HG03439 (cell line): ENCODE results near the gene CORT.
"Not testable (repeated sequence)": the region's sequence is repeated elsewhere in the genome, so short reads cannot be mapped to it uniquely, and the experiment has no call there.

ENCODE experiments used
- ATAC-seq: cut with Tn5 transposase; IDR thresholded peaks from one replicate; pipeline ENCODE4 v1.9.1; 2021; ENCODE audit warnings: mild to moderate bottlenecking, moderate library complexity; ENCODE audit not compliant: unreplicated experiment

The CORT gene, protein sequence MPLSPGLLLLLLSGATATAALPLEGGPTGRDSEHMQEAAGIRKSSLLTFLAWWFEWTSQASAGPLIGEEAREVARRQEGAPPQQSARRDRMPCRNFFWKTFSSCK

DNA sequence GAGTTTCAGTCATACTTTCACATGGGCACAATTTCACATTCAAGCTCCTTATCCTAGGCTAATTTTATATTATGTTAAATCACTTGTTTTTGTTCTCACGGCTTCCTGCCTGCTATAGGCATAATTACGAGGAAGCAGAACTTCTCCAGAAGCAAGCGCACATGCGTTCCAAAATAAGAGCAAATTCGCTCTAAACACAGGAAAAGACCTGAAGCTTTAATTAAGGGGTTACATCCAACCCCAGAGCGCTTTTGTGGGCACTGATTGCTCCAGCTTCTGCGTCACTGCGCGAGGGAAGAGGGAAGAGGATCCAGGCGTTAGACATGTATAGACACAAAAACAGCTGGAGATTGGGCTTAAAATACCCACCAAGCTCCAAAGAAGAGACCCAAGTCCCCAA is at the start of gene CORT:
Gene CORT (plus strand): TSS at position 281 of the 400 bp plus-strand sequence. CDS start 193 bp downstream, outside the sequence.
- no peak for ATAC-seq

DNA sequence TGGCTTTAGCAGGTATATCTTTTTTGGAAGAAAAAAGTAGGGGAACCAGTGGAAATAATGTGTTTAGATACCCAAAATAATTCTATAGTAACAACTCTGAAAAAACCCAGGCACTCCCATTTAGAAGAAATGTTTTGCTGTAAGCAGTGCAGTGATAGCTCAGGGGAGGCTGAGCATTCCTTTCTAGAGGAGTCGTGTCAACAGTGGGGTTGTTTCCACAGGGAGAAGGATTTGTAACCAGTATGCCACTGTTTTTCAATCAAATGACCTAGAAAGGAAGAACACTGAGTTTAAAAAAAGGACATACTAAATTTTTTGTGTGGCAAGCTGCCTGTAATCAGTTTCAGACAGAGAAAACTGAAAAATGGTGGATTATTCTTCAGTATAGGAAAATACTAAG is 48.5 kb upstream of the CORT start:
- no peak for ATAC-seq

DNA sequence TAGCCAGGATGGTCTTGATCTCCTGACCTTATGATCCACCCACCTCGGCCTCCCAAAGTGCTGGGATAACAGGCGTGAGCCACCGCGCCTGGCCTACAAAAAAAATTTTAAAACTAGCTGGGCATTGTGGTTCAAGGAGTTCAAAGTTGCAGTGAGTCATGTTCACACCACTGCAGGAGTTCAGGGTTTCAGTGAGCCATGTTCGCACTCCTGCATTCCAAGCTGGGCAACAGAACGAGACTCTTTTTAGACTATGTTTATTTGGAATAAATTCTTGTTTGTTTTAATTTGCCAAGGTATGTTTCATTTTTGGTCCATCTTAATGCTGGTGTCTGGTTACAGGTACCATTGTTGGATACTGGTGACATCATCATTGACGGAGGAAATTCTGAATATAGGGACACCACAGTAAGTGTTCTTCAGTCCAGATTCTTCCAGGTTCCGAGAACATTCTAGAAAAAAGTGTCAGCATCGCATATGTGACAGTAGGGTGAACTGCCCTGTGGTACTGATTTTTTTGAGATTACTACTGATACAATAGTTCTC is 47.0 kb upstream of the CORT start:
- no peak for ATAC-seq

DNA sequence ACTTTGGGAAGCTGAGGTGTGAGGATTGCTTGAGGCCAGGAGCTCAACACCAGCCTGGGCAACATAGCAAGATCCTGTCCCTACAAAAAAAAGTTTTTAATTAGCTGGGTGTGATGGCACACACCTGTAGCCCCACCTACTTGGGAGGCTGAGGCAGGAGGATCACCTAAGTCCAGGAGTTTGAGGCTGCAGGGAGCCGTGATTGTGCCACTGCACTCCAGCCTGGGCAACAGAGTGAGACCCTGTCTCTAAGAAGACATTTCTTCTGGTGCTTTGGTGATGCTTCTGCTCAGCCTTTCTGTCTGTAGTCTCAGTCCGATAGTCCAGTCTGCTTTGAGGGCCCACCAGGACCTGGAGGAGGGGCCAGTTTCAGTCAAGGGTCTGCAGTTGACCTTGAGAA is 42.6 kb upstream of the CORT start:
- no peak for ATAC-seq

DNA sequence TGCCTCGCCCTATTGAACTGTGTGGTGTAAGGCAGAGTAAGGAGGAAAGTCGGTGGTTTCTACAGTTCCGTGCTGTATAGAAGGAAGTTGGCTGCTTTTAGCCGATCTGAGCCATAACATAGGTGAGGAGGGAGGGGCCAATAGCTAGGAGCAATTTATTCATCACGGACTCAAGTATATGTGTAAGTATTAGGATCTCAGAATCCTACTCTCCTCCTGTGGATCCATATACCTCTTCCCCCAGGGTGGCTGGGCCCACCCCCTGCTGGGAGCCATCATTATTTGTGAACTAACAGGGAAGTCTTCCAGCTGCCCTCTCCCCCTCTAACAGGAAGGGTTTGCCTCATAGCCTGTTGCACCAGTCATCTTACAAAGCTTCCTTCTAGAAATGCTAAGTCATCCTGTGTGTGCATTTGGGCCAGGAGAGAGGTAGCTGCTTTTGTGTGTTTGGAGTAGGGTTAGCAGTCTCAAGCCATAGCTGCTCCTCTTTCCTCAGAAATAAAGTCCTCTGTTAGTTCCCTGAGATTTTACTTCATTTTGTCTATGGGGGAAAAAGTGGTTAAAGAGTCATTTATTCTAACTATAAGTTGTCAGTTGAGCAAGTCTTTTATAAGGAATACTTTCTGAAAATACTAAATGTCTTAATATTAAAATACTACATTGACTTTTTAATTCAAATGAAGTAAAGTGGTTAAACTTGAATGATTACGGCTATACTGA is 34.5 kb upstream of the CORT start:
- ATAC-seq: no peak

DNA sequence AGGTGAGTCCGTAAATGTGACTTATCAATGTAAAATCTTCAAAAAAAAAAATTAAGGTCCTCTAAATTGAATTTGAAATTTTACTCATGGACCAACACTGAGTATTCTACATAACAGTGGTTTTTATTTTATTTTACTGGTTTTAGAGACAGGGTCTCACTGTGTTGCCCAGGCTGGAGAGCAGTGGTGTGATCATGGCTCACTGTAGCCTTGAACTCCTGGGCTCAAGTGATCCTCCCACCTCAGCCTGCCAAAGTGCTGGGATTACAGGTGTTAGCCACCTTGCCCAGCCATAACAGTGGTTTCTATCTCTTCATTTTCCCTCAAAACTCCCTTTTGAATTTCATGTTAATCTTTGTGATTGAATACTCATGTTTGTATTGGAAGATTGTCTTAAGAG is 33.9 kb upstream of the CORT start:
- not testable (repeated sequence) for ATAC-seq

DNA sequence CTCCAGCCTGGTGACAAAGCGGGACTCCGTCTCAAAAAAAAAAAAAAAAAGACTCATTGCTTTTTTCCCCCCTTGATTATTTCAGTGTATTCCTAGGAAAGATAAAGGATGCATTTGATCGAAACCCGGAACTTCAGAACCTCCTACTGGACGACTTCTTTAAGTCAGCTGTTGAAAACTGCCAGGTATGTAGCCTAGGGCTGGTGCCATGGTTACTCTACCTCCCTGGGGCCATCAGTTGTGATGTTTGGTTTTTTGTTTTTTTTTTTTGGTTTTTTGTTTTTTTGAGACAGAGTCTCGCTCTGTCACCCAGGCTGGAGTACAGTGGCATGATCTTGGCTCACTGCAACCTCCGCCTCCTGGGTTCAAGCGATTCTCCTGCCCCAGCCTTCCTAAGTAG is 31.1 kb upstream of the CORT start:
- not testable (repeated sequence) for ATAC-seq

DNA sequence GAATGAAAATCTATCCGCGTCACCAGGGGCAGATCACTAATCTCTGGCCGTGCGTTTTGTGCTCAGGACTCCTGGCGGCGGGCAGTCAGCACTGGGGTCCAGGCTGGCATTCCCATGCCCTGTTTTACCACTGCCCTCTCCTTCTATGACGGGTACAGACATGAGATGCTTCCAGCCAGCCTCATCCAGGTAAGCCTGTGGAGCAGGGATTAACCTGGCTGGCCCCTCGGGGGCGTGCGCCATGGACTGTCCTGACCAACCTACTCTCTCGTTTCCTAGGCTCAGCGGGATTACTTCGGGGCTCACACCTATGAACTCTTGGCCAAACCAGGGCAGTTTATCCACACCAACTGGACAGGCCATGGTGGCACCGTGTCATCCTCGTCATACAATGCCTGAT is 30.5 kb upstream of the CORT start:
- no peak for ATAC-seq

DNA sequence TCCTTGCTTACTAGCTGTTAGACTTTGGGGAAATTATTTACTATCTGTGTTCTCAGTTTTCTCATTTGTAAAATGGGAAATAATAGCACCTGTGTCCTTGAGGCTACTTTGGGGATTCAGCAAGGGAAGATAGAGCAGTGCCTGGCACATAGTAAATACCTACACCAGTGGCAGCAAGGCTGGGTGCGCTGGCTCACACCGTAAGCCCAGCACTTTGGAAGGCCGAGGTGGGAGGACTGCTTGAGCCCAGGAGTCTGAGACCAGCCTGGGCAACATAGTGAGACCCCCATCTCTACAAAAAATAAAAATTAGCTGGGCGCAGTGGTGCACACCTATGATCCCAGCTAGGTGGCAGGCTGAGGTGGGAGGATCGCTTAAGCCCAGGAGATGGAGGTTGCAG is 28.2 kb upstream of the CORT start:
- ATAC-seq: no peak

DNA sequence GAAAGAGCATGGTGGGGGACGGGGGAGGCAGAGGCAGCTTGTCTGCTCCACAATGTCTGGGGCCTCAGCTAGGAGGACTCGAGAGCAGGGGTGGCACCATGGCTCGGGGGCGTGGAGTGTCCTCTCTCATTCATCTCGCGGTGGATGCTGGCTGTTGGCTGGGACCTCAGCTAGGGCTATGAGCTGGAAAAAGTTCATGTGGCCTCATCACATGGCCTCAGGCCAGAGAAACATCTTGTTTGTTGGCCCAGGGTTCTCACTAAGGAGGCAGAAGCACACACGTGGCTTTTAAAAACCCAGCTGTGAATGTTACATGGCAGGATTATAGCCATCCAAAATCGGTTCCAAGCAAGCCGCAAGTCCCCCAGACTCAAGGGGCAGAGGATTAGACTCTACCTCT is 25.8 kb upstream of the CORT start:
- ATAC-seq: no peak

DNA sequence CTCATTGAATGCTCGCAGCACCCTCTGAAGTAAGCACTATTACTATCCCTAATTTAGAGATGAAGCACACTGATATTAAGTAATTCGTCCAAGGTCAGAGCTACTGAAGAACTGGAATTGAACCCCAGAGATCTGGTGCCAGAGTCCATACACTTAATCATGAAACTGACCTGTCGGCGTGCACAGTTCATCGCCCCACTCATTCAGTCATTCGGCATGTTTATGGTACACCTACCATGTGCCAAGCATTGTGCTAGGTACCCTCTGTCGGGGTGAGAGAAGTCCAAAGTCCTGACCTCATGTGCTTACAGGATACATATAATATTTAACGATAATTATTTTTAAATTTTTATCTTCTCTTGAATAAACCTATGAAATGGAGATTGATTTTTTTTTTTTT is 25.2 kb upstream of the CORT start:
- ATAC-seq: no peak

DNA sequence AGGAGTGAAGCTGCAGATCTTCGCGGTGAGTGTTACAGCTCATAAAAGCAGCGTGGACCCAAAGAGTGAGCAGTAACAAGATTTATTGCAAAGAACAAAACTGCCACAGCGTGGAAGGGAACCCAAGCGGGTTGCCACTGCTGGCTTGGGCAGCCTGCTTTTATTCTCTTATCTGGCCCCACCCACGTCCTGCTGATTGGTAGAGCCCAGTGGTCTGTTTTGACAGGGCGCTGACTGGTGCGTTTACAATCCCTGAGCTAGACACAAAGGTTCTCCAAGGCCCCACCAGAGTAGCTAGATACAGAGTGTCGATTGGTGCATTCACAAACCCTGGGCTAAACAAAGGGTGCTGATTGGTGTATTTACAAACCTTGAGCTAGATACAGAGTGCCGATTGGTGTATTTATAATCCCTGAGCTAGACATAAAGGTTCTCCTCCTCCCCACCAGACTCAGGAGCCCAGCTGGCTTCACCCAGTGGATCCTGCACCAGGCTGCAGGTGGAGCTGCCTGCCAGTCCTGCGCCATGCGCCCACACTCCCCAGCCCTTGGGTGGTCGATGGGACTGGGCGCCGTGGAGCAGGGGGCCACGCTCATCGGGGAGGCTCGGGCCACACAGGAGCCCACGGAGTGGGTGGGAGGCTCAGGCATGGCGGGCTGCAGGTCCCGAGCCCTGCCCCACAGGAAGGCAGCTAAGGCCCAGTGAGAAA is 23.9 kb upstream of the CORT start:
- ATAC-seq: not testable (repeated sequence)

DNA sequence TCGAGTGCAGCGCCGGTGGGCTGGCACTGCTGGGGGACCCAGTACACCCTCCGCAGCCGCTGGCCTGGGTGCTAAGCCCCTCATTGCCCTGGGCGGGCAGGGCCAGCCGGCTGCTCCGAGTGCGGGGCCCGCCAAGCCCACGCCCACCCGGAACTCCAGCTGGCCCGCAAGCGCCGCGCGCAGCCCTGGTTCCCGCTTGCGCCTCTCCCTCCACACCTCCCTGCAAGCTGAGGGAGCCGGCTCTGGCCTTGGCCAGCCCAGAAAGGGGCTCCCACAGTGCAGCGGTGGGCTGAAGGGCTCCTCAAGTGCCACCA is 23.3 kb upstream of the CORT start:
- ATAC-seq: not testable (repeated sequence)

DNA sequence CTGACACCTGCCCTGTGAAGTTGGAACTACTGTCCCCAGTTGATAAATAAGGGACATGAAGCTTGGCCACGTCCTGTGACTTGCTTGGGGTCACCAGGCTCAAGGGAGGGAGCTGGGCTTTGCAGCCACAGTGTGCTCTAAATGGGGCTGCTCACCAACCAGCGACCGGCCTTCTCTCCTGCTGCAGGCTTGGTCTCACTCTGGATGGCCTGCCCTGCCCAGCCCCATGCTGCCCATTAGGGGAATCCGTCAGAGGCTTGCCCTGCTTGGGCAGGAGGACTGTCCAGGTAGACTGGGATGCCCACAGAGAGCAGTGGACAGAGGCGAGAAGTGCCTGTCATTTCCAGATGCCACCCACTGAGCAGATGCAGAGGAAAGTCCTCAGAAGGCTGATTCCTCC is 20.8 kb upstream of the CORT start:
- no peak for ATAC-seq

DNA sequence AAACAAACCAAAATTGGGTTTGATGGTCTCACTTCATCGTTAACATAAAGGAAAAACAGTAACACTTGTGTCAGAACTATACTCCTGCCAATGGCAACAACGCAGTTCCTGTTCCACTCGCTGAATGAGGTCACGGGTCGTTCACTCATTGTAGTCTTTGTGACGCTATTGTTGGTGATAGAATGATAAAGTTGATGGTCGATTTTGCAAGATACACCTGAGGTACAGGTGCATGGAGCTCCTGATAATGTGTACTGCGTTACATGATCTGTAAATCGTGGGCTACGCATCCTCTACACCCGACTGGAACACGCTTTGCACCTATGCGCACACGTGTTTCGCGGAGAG is 20.0 kb upstream of the CORT start:
- no peak for ATAC-seq

DNA sequence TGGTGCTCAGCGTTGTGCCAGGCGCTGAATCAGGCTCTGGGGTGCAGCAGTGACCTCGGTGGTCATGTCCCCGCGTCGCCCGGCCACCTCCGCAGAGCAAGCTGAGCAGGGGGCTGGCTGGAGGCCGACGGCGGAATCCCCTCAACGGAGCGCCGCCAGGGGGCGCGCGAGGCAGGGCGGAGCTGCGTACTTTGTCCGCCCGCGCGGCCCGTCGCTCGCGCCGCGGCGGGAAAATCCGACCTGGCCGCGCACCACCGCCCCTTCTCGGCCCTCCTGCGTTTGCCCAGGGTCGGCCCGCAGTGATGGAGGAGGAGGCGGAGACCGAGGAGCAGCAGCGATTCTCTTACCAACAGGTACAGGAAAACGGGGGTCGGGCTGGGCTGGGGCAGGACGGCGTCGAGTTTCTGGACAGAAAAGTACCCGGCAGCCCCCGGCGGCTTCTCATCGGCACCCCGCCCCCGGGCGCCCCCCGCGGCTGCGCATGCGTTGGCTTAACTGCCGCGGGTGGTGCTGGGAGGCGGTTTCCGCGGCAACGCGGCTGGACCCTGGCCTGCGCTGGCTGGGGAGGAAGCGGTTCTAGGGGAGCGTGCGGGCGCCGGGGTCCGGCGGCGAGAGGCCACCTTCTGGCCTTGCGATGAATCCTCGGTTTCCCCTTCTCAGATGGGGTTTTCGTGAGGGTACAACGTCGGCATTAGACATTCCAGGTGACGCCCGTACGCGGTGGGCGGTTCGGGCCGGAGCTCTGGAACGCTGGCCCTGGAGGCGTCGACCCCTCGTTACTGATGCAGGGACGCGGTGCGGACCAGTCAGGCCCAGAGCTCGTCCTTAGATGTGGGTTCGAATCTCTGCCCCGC is 19.4 kb upstream of the CORT start, which contains the start of gene CENPS:
Gene CENPS (plus strand): TSS at position 218 of the 854 bp plus-strand sequence. CDS start 85 bp downstream, at position 303.
- peak; percentile 84 for ATAC-seq

DNA sequence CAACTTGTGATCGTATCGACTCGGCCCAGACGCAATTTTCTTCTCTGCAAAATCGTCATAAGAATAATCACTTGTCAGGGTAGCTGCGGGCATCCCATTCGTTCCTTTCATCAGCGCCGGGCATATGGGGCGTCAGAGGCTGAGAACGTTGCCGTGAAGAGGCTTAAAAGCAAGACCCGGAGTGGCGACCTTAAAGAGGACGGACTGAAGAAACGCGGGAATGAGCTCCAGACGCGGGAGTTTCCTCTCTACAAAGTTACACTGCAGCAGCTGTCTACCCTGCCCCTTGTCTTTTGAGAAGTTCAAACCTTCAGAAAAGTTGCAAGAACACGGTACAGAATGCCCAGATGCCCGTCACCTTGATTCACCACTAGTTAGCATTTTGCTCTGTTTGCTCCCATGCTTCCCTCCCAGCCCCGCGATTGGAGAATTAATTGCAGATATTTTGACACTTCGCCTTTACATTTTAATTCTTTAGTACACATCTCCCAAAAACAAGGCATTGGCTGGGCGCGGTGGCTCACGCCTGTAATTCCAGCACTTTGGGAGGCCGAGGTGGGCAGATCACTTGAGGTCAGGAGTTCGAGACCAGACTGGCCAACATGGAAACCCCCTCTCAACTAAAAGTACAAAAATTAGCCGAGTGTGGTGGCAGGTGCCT is 18.6 kb upstream of the CORT start:
- no peak for ATAC-seq

DNA sequence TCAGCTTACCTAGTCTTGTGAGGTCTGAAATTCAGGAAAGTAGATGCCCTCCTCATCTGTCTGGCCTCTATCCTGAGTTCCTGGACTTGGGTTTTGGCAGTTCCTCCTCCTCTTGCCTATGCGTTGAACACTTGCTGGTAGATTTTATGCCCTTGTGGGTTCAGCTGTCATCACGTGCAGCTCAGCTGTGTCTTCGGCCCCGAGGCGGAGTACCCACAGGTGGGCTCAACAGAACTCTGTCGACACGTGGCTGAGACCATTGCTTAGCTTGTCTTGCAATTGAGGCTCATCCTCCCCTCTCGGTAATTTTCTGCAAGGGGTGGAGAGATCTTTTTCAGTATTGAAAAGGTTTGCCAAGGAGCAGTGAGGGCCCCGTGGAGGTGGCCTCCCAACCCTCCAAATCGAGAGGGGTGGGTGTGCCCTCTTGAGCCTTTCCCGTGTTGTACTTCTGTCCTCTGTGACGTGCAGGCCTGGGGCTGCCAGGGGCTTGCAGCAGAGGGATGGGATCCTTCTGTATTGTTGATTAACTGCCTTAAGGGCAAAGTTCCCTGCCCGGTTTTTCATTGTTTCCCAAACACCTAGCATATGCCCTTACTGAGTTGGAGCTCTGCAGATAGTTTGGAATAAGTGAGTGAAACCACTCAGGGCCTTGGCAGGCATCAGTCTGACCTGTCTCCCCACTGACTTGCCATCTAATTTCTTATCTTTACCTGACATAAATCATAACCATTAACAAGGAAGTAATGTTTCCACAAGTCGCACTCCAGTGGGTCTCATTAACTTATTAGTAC is 16.7 kb upstream of the CORT start:
- no peak for ATAC-seq

DNA sequence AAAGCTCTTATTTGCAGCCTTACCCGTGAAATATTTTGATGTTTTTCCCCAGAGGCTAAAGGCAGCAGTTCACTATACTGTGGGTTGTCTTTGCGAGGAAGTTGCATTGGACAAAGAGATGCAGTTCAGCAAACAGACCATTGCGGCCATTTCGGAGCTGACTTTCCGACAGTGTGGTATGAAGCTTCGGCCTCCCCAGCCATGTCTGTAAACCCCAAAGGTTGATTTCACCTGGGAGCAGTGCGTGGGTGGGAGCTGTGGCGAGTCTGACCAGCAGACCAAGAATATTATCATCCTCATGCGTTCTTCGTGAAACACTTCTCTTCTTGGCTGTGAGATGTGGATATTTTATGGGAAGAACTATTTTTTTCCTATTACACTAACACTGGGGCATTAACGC is 16.0 kb upstream of the CORT start:
- no peak for ATAC-seq

DNA sequence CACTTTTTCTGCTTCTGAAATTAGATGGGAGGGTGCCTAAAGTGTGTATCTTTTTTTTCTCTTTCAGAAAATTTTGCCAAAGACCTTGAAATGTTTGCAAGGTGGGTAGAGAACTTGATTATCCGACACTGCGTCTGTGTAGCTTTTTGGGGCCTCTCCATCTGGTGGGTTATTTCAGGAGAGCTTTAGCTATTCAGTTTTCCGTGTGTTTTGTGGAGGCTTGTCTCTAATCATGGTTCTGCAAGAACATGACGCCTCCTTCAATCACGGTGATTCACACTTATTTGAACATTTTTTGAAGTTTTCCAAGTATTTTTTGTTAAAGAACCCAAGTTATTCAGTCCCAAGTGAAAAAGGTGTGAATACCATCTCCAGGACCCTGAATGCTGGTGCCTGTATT is 15.2 kb upstream of the CORT start:
- no peak for ATAC-seq
